Transverse colon (tissue), 4 donors: ENCODE measurements around the gene CDT1. TPM values are rescaled to one million over a fixed set of nuclear protein-coding genes. Genes with fewer than 3 reads are reported as not detected.
A peak's percentile ranks its signal among the peaks of the same experiment; 100 is the strongest.

Source experiments
- DNase-seq: peaks from one replicate; pipeline ENCODE4 v3.0.0-alpha.2; 2019
- H3K27ac ChIP-seq, 4 donors: fragments of 200-600 bp; sonication (generic); 2 replicates each; pipeline ENCODE4 v1.5.1; 2016 to 2018; ENCODE audit warnings: inconsistent platforms in 4 of 4
- H3K27me3 ChIP-seq: fragments of 200-600 bp; sonication (generic); 2 replicates; pipeline ENCODE4 v1.5.1; 2017; ENCODE audit warnings: inconsistent platforms
- H3K36me3 ChIP-seq, 4 donors: fragments of 200-600 bp; sonication (generic); 2 replicates each; pipeline ENCODE4 v1.5.1; 2017 to 2019; ENCODE audit warnings: inconsistent platforms in 4 of 4
- H3K4me1 ChIP-seq, 4 donors: fragments of 200-600 bp; sonication (generic); 2 replicates each; pipeline ENCODE4 v1.5.1; 2017 to 2020; ENCODE audit warnings: inconsistent platforms in 4 of 4
- H3K4me3 ChIP-seq, 4 donors: fragments of 200-600 bp; sonication (generic); 1 replicate in 1 of 4; 2 replicates in 3 of 4; pipeline versions ENCODE4 v1.5.1 to v1.6.1; 2017 to 2019; ENCODE audit warnings: inconsistent platforms in 4 of 4
- H3K9me3 ChIP-seq, 2 donors: fragments of 200-600 bp; sonication (generic); 2 replicates each; pipeline ENCODE4 v1.5.1; 2017 to 2019; ENCODE audit warnings: inconsistent platforms in 2 of 2
- CTCF ChIP-seq, 5 experiments: fragments of 200-600 bp in 3 of 5; fragments of 450-650 bp in 2 of 5; sonication (generic) in 3 of 5; IDR thresholded peaks; 1 replicate in 2 of 5; 2 replicates in 3 of 5; pipeline ENCODE4 v1.5.1; 2016 to 2017; ENCODE audit warnings: antibody characterized with exemption in 5 of 5, inconsistent platforms in 3 of 5, mild to moderate bottlenecking in 2 of 5, moderate library complexity in 1 of 5
- EP300 ChIP-seq: sonication (generic); formaldehyde crosslinking; IDR thresholded peaks from one replicate; pipeline ENCODE4 v1.6.1; 2017; ENCODE audit warnings: antibody characterized with exemption, low read depth
- POLR2A ChIP-seq: fragments of 450-650 bp; IDR thresholded peaks from one replicate; pipeline ENCODE4 v1.6.1; 2016; ENCODE audit warnings: antibody characterized with exemption, mild to moderate bottlenecking, moderate library complexity
- POLR2AphosphoS5 ChIP-seq, 3 donors: sonication (generic); formaldehyde crosslinking; IDR thresholded peaks; one replicate each; pipeline ENCODE4 v1.6.1; 2016; ENCODE audit warnings: antibody characterized with exemption in 3 of 3
- WGBS, 2 donors: methylation state at CpG; one replicate each; pipeline ENCODE4 v1.1.5; 2018; ENCODE audit warnings: low coverage in 1 of 2; 5-methylcytosine and 5-hydroxymethylcytosine counted together
- in situ Hi-C, 4 donors: fragments of 200-750 bp; cut with MboI; loops; one replicate each; pipeline versions ENCODE4 v1.15.0 to v1.15.1; 2017; ENCODE audit warnings: low sequenced_read_pairs in 3 of 4, low pct_ligation_motif_present in 1 of 4, low pct_unique_long_range_greater_than_20kb in 1 of 4
- intact Hi-C: fragments of 100-400 bp; cut with DNase I; formaldehyde crosslinking; loops from one replicate; pipeline ENCODE4 v1.15.1; 2023; ENCODE audit warnings: low total_unique reads
- total RNA-seq, 4 donors: library from RNA; depleted of rRNA; stranded (reverse); fragments of >200 nt; gene quantifications; one replicate each; pipeline ENCODE4 v1.1.0, GENCODE V29; 2016

The CDT1 gene
- total RNA-seq, 4 donors from 2014 or later = 3.8 to 12.5 (median 6.7) TPM; not detected in 1

- H3K9me3 ChIP-seq = no peaks in the 10 kb centered on the region
- no peak for DNase-seq
- in situ Hi-C loops (no loop called here), intact Hi-C loops (no loop called here)
- 85% methylated on average over 15 of the region's 16 CpGs; no CpG with 5 or more reads in 1 of the 2 donors for WGBS, 2 donors
- H3K36me3 ChIP-seq = no peaks in the 10 kb centered on the region
- H3K4me3 ChIP-seq = no peak overlapping the region
- no peaks in the 10 kb centered on the region for H3K27me3 ChIP-seq
- no peak for TF ChIP-seq EP300
- TF ChIP-seq POLR2A = no peak
- no peak for TF ChIP-seq CTCF (IDR thresholded peaks at IDR 0.05)
- TF ChIP-seq POLR2AphosphoS5 (IDR thresholded peaks at IDR 0.05) = no peak
- peak overlapping the region; percentile 72 to 89 (median 86) for H3K27ac ChIP-seq
- H3K4me1 ChIP-seq = peaks cover 31 to 72% (median 57%) of the 10 kb centered on the region in 4 donors
Observed at GRCh38 chr16:88762258-88762870, 41.2 kb upstream of the CDT1 start.

DNA sequence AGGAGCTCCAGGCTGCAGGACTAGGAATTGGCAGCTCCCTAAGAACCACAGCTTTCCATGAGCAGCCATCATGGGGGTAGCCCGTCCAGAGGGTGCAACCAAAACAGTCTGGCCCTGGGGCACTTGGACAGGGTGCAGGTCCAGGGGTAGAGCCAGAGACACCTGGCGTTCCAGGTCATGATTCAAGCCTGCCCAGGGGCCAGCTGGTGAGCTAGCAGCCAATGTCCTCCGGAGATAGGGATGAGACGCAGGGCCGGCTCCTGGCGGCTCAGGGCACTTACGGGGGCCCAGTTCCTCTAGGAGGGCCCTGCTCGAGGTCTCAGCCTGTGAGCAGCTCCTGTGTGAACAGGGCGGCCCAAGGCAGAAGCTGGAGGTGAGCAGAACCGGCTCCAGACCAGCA, 40.6 kb upstream of the CDT1 start:
- 90% methylated on average over 3 of the region's 10 CpGs; no CpG with 5 or more reads in 1 of the 2 donors for WGBS, 2 donors
- DNase-seq = no peak
- Histone ChIP-seq H3K27me3 (no peaks in the 10 kb centered on the region), H3K9me3 (no peaks in the 10 kb centered on the region), H3K4me3 (no peak overlapping the region), H3K4me1 (peaks cover 37 to 75% (median 63%) of the 10 kb centered on the region in 4 donors), H3K36me3 (no peaks in the 10 kb centered on the region), H3K27ac (peak overlapping the region; percentile 17 to 89 (median 86))
- intact Hi-C loops = no loop called here
- TF ChIP-seq EP300 (no peak), CTCF (IDR thresholded peaks at IDR 0.05) (no peak), POLR2AphosphoS5 (IDR thresholded peaks at IDR 0.05) (no peak), POLR2A (no peak)
- in situ Hi-C loops = no loop called here

GRCh38 chr16:88763502-88764053, 40.0 kb upstream of the CDT1 start:
- in situ Hi-C loops = no loop called here
- H3K27me3 ChIP-seq = no peaks in the 10 kb centered on the region
- 48 to 68% methylated on average over 3 to 14 of the region's 14 CpGs for WGBS, 2 donors
- no peaks in the 10 kb centered on the region for H3K9me3 ChIP-seq
- H3K27ac ChIP-seq = peak overlapping the region; percentile 17 to 89 (median 86)
- H3K4me3 ChIP-seq = no peak overlapping the region
- DNase-seq = no peak
- intact Hi-C loops = no loop called here
- no peaks in the 10 kb centered on the region for H3K36me3 ChIP-seq
- TF ChIP-seq CTCF (IDR thresholded peaks at IDR 0.05) = no peak
- no peak for TF ChIP-seq EP300
- no peak for TF ChIP-seq POLR2A
- TF ChIP-seq POLR2AphosphoS5 (IDR thresholded peaks at IDR 0.05) = no peak
- H3K4me1 ChIP-seq = peaks cover 41 to 77% (median 67%) of the 10 kb centered on the region in 4 donors

- Histone ChIP-seq H3K4me3 (no peak overlapping the region), H3K9me3 (no peaks in the 10 kb centered on the region), H3K27ac (peak overlapping the region; percentile 10 to 89 (median 52)), H3K36me3 (no peaks in the 10 kb centered on the region), H3K27me3 (no peaks in the 10 kb centered on the region), H3K4me1 (peaks cover 44 to 77% (median 68%) of the 10 kb centered on the region in 4 donors)
- TF ChIP-seq POLR2AphosphoS5 (IDR thresholded peaks at IDR 0.05) (no peak), POLR2A (no peak), EP300 (no peak), CTCF (IDR thresholded peaks at IDR 0.05) (no peak)
- in situ Hi-C loops = no loop called here
- 91 to 100% methylated on average over 3 to 19 of the region's 19 CpGs for WGBS, 2 donors
- no peak for DNase-seq
- intact Hi-C loops = no loop called here
Observed at GRCh38 chr16:88764080-88764479, 39.5 kb upstream of the CDT1 start.
